COLO668 (cell line): ENCODE results near the gene ZNF679.
A peak's percentile ranks its signal among the peaks of the same experiment; 100 is the strongest.
"Not testable (repeated sequence)": the region's sequence is repeated elsewhere in the genome, so short reads cannot be mapped to it uniquely, and the experiment has no call there.

Source experiments
- DNase-seq: peaks from one replicate; lab custom pipeline; 2025; ENCODE audit not compliant: unreplicated experiment; lab: John Stamatoyannopoulos, UW

Gene ZNF679

DNA sequence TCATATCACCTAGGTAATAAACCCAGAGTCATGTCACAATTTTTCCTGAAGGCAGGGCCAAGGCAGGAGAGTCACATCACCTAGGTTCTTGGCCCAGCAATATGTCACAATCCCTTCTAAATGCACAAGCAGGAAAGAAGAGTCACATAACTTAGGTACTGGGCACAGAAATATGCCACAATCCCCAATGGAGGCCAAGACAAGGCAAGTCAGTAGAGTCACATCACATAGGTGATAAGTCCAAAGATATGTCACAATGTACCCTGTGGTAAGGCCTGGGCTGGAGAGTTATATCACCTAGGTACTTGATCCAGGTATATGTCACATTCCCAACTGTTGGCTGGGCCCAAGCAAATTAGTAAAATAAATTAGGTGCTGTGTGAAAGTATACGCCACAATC lies at the start of gene ZNF679:
ZNF679 (plus strand) TSS at position 301 of the 400 bp plus-strand sequence. CDS start 20,644 bp downstream, outside the sequence.
- not testable (repeated sequence) for DNase-seq

DNA sequence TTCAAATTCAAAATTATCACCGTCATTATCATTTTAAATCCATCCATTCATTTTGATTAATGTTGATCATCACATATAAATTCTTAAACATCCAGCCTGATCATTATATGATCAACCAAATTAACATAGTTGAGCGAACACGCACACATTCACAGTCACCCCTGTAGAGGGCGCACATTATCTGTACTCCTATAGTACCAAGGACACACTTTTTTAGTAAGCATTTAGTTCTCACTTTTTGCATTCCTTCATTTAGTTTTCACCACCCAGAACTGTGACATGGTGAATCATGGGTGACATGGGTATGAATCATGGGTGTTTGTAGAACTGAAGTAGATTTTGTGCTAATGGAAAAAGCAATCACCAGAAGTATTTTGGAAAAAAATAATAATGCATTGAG lies 47.3 kb upstream of the ZNF679 start:
- peak; percentile 2 for DNase-seq

DNA sequence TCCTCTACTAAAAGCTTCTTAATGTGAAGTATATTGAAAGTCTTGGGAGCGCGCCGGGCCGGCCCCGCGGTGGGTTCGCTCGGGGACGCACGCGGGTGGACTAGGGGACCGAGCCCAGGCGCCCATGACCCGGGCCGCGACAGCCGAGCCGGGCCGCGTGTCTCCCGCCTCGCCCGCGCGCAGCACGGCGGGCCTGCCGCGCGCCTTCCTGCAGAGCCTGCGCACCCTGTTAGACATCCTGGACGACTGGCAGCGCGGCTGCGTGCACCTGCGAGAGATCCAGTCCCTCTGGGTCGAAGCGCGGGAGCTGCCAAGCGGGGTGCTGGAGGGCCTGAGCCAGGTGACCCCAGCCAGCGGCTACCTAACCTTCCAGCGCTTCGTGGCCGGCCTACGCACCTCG lies 46.7 kb upstream of the ZNF679 start:
- DNase-seq = no peak

DNA sequence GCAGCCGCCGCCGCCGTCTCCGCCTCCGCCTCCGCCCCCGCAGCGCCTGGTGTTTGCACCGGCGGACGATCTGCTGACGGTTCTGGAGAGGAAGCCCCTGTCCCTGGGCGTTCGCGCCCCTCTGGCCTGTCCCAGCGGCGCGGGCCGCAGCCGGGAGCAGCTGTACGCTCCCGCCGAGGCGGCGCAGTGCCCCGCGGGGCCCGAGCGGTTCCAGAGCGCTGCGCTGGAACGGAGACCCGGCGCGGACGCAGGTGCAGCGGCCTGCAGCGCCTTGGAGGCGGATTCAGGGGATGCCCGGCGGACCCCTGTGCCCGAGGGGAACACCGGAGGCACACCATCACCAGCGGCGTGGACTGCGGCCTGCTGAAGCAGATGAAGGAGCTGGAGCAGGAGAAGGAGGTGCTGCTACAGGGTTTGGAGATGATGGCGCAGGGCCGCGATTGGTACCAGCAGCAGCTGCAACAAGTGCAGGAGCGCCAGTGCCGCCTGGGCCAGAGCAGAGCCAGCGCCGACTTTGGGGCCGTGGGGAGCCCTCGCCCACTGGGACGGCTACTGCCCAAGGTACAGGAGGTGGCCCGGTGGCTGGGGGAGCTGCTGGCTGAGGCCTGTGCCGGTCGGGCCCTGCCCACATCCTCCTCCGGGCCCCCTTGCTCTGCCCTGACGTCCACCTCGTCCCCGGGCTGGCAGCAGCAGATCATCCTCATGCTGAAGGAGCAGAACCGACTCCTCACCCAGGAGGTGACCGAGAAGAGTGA lies 46.1 kb upstream of the ZNF679 start:
- no peak for DNase-seq

DNA sequence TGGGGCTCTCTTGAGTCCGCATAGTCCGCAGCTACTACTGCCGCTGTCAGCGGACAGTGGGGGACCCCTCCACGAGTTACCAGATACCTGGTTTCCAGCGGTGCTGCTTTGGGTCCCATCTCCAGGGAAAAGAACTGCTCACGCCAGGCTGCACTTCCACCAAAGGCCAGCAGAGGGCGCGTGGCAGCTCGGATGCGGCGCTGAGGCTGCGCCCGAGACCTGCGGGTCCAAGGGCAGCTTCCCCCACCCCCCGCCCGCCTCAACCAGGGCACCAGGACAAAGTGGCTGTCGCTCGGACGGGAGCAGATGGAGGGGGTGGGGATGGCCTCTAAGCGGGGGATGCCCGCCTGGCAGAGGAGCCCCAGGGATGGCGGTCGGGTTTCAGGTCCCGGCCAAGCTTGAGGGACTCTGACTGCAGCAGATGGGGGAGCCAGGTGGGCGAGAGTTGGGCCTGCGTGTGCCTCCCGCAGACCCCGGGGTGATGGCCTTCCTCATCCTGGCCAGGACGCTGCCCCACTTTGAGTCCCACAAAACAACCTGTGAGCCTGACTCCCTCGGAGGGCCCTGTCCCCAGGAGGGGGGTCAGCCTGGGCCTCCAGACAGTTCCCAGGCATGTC lies 45.0 kb upstream of the ZNF679 start:
- DNase-seq = peak; percentile 20

DNA sequence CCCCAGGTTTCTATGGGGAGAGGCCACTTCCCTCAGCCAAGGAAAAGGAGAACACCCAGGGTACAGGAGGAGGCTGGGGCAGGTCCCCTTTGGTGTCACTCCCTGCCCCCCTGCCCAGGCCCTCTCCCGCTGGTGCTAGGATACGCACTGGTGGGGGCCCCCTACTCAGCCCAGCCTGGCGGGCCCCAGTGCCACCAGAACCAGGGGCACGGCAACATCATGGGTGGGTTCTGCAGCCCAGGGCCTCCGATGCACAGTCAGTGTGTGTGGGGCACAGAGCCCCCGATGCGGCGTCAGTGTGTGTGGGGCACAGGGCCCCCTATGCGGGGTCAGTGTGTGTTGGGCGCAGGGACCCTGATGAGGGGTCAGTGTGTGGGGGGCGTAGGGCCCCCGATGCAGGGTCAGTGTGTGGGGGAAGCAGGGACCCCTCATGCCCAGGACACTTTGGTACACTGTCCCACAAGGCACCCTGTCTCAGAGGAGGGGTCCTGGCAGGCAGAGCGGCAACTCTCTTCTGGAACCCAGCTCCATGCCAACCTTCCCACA lies 44.4 kb upstream of the ZNF679 start:
- no peak for DNase-seq

DNA sequence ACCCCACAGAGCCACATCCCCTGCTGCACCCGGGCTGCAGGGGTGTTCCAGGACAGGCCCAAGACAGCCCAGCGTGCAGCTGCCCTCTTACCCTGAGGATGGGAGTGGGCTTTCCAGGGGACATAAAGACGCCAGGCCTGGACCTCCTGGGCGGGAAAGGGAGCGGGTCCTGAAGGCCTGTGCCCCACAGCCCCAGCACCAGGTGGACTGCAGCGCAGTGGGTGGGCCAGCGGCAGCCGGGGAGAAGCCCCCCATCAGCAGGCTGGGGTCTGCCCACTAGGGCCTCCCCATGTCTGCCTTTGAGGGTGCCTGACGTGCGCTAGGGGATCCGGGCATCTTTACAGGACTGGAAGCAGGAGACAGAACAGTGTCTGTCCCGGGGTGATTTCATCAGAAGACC lies 43.9 kb upstream of the ZNF679 start:
- DNase-seq = no peak

DNA sequence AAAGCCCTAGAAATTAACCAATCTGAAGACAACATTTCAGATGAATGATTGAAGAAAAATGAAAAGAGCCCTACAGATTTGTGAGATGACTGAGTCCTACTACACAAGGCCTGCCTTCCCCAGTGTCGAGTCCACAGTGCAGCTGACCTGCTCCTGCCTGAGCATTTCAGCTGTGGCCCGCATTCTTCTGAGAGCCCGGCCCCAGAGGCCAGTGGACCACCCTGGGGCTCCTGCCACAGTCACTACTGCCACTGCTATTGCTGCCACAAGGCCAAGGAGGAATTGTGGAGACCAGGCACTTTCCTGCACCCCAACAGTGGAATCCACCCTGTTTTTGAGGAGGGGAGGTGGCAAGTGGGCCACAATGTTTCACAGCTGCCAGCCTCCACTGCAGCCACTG lies 40.9 kb upstream of the ZNF679 start:
- no peak for DNase-seq

DNA sequence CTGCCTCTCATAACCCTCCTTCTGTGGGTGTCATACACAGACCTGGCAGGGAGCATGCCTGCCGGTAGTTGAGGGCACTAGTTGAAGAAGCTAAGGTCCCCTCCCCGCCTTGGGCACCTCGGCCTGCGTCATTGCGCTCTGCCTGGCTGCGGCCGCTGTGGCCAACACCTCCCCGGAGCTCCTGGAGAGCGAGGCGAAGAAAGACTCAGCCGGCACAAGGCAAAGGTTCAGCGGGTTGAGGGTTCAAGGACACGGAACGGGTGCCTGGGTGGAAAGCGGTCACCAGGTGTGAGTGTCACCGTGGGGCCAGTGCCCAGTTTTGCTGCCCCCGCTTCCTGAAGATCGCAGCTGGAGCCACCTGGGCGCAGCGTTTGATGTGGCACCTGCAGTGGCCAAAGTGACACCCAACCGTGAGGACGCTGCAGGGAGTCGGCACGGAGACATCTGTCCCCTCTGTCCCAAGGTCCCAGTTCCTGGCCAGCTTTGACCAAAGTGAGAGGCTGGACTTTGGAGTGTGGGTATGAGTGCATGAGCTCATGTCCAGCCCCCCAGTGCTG lies 36.0 kb upstream of the ZNF679 start:
- no peak for DNase-seq

DNA sequence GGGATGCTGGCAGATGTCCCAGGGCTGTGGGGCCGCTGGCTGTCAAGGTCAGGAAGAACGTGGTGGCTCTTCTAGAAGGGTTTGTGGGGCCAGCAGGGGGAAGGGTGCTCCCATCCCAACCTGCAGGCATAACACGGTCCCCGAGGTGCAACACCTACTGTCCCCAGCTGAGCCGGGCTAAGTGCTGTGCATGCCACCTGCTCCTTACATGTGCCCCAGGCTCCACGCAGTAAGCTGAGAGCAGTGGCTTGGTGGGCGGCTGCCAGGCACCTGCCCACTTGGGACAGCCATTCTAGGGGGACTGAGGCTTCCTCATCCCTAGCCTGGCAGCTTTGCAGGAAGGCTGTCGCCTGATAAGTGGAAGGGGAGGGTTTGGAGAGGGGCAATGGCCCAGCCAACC lies 35.5 kb upstream of the ZNF679 start:
- DNase-seq = no peak

DNA sequence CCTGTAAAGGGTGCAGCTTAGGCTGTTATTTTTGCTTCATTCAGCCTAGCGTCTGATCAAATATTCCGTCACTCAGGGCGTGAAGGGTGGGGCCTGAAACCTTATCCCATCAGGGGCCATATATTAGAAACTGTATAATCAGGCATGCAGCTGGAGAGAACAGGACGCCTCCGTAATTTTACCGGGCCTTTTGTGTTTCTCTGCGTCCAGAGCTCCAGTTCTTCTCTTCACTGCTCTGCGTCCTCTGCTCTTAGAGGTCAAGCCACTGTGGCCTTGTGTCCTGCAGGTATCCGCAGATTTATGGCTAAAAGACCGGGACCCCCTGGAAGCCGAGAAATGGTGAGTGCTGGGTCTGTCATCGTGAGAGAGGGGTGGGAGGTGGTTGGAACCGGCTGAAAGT lies 21.4 kb upstream of the ZNF679 start, which contains the start of gene ZNF735:
ZNF735 (plus strand) TSS at position 301 of the 400 bp plus-strand sequence; CDS start at position 301, 0 bp downstream.
- DNase-seq = no peak

DNA sequence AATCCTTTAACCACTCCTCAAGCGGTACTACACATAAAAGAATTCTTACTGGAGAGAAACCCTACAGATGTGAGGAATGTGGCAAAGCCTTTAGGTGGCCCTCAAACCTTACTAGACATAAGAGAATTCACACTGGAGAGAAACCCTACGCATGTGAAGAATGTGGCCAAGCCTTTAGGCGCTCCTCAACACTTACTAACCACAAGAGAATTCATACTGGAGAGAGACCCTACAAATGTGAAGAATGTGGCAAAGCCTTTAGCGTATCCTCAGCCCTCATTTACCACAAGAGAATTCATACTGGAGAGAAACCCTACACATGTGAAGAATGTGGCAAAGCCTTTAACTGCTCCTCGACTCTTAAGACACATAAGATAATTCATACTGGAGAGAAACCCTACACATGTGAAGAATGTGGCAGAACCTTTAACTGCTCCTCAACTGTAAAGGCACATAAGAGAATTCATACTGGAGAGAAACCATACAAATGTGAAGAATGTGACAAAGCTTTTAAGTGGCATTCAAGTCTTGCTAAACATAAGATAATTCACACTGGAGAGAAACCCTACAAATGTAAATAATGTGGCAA lies 8.5 kb upstream of the ZNF679 start:
- not testable (repeated sequence) for DNase-seq

DNA sequence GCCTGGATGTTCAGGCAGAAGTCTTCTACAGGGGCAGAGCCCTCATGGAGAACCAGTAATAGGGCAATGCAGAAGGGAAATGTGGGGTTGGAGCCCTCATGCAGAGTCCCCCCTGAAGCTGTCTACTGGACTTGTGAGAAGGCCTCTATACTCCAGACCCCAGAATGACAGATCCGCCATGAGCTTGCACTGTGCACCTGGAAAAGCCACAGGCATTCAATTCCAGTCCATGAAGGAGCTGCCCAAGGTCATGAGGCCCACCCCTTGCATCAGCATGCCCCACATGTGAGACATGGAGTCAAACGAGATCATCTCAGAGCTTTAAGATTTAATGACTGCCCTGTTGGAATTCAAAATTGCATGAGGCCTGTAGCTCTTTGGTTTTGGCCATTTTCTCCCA lies 4.9 kb upstream of the ZNF679 start:
- DNase-seq = no peak

DNA sequence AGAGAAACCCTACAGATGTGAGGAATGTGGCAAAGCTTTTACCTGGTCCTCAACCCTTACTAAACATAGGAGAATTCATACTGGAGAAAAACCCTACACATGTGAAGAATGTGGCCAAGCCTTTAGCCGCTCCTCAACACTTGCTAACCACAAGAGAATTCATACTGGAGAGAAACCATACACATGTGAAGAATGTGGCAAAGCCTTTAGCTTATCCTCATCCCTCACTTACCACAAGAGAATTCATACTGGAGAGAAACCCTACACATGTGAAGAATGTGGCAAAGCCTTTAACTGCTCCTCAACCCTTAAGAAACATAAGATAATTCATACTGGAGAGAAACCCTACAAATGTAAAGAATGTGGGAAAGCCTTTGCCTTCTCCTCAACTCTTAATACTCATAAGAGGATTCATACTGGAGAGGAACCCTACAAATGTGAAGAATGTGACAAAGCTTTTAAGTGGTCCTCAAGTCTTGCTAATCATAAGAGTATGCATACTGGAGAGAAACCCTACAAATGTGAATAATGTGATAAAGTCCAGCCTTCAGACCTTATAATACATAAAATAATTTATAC lies 38.2 kb downstream of the ZNF679 start:
- no peak for DNase-seq

DNA sequence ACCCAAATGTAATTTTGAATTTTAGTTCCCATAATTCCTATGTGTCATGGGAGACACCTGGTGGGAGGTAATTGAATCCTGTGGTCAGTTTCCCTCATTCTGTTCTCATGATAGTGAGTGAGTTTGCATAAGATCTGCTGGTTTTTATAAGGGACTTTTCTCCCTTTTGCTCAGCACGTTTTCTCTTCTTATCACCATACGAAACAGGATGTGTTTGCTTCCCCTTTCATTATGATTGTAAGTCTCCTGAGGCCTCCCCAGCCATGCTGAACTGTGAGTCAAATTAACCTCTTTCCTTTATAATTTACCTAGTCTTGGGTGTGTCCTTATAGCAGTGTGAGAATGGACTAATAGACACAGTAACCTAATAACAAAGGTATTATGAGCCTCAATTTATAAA lies 49.4 kb downstream of the ZNF679 start:
- DNase-seq = no peak

DNA sequence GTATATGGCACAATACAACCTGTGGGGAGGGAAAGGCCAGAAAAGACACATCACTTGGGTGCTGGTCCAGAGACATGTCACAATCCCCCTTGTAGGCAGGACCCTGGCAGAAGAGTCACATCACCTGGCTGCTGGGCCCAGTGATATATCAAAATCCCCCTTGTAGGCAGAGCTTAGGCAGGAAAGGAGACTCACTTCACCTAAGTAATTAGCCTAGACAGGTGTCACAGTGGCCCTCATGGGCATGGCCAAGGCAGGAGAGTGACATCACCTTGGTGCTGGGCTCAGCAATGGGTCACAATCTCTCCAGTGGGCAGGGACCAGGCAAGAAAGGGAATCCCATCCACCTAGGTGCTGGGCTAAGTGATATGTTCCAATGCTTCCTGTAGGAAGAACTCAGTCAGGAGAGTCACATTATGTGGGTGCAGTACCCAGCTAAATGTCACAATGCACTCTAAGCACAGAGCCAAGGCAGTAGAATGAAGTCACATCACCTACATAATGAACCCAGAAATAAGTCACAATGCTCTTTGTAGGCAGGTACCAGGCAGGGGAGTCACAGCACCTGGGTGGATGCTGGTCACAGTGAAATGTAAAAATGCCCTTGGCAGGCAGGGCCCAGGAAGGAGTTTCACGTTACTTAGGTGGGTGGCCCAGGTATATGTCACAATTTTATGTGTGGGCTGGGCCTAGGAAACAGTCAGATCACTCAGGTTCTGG lies 66.6 kb downstream of the ZNF679 start:
- DNase-seq = no peak

DNA sequence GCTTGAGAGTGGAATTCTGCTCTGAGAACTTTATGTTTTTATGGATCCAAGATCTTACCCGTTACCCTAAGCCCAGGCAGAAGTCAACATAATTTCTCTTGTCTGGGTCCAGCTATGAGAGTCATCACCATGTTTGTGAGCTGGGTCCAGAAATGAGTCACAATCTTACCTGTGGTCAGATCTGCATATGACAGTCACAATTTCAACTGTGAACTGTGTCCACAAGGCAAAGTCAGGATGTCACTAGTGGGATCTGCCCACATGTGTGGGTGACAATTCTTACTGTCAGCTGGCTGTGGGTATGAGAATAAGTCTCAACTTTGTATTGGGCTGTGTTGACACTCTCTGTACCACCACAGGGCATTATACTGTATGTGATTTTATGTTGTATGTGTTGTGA lies 69.1 kb downstream of the ZNF679 start:
- DNase-seq = not testable (repeated sequence)

DNA sequence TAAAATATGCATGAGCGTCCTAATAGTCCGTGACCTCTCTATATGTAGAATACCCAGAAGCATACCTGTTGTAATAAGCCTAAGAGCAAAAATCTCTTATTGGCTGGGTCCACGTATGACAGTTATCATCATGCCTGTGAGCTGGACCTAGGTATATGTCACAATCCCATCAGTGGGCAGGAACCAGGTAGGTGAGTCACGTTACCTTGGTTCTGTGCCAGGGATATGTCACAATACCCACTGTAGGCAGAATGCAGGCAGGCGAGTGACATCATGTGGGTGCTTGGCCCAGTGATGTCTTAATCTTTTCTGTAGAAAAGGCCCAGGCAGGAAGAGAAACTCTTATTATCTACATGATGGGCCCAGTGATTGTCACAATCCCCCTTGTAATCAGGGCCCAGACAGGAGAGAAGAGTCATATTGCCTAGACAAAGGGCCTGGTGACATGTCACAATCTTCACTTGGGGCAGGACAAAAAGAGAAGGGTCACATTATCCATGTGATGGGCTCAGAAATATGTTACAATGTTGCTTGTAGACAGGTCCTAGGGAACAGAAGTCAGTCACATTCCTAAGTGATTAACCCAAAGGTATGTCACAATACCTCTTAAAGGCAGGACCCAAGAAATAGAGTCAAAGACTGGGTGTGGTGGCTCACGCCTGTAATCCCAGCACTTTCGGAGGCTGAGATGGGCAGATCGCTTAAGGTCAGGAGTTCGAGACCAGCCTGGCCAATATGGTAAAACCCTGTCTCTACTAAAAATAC lies 72.5 kb downstream of the ZNF679 start:
- no peak for DNase-seq

DNA sequence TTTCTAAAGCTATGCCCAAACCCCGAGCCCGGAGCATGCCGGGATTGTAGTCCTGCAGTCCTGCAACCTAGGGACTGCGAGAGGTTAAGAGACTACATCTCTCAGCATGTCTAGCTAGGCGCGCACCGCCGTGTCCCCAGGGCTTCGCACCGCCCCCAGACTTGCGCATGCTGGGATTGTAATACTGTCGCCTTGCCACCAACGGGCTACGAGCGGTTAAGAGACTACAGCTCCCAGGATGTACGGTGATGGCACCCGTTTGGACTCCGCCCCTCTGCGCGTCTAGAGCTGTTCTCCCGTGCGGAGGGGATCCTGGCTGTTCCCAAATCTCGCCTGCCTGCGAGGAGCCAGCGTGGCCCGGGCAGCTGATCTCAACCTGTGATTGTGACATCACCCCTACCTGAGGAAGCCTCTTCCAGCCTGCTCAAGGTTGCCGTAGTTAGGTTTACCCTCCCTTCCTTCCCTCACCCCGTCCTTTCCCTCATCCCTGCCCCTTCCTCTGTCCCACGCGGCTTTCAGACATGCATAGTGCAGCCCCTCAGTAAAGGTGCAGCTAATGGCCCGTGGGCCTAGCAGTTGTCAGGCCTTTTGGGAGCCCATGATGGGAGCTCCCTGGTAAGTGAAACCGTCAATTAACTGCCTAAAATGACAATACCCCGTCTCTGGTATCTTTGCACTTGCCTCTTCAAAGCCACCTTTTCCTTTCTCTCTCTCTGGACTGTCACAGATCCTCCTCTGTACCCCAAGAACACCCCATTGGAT lies 79.2 kb downstream of the ZNF679 start:
- DNase-seq = peak; percentile 96
